GM19043 (cell line): ENCODE measurements around the gene CERS4.
"Not testable (repeated sequence)": the region's sequence is repeated elsewhere in the genome, so short reads cannot be mapped to it uniquely, and the experiment has no call there.

Experiments
- ATAC-seq: cut with Tn5 transposase; IDR thresholded peaks from one replicate; pipeline ENCODE4 v1.9.1; 2021; ENCODE audit warnings: low read depth; ENCODE audit not compliant: unreplicated experiment

Gene CERS4

DNA sequence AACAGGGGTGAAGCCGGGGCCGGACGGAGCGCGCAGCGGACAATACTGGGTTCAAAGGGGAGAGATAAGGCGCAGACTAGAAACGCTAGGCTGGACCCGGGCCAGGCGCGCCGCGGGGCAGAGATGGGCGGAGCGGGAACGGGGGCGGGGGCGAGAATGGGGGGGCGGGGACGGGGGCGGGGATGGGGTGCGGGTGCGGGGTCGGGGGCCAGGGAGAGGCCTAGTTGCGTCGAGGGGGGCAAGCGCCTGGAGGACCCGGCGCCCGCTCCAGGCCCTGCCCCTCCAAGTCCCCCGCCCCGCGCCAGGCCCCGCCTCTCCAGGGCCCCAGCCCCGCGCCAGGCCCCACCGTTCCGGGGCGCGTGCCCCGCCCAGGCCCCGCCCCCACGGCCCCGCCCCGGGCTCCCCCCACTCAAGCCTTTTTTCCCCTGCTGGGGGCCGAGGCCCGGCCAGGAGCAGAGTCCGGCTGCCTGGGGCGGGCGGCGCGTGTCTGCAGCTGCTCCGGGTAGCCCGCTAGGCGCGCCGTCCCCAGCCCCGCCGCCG, at the start of gene CERS4:
Gene CERS4 (plus strand): TSS at position 449 of the 540 bp plus-strand sequence. CDS start 41,707 bp downstream, outside the sequence.
- ATAC-seq = peak; percentile 45

GRCh38 chr19:8161135-8161646, 48.0 kb upstream of the CERS4 start:
- ATAC-seq = no peak

GRCh38 chr19:8163759-8164158, 45.4 kb upstream of the CERS4 start:
- no peak for ATAC-seq

DNA sequence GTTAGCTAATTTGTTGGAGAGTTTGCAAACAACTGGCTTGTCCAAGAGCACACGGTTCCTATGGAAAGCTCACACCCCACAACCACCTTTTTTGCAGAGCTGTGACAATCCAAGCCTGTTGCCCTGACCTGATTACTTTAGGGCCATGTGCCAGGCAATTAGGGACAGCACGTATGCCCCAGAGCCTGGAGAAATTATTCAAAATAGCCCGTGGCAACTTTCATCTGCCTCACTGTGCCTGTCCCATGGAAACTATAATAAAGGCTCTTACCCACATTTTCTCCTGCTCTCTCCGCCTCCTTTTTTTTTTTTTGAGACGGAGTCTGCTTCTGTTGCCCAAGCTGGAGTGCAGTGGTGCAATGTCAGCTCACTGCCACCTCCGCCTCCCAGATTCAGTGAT, 41.2 kb upstream of the CERS4 start:
- no peak for ATAC-seq

- no peak for ATAC-seq
Measured at GRCh38 chr19:8168537-8168936, 40.6 kb upstream of the CERS4 start.

DNA sequence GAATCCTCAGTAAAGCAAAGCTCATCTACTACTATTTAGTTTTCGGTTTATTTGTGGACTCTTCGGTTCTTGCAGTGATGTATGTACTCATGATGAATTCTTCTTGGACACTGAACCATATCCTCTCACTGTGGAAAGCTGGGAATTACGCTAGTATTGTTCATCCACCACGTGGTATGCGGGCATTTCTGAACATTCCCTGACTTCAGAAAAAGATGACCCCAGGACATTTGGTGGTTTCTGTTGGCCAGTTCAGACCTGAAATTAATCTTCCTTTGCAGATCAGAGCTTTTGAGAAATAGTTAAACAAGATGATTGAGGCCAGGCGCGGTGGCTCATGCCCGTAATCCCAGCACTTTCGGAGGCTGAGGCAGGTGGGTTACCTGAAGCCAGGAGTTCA, 34.5 kb upstream of the CERS4 start:
- ATAC-seq = no peak

DNA sequence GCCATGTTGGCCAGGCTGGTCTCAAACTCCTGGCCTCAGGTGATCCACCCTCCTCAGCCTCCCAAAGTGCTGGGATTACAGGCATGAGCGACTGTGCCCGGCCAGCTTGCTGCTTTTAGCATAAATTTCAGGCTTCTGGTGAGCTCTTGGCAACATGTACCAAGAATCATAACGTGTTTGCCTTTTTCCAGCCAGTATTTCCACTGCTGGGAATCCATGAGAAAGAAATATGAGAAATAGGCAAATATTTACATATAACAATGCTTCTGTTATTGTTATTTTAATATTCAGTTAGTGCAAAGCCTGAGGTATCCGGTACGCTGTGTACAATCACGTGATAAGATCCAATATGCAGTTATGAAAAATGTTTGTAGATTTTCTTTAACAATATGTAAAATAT, 29.2 kb upstream of the CERS4 start:
- ATAC-seq = no peak

- ATAC-seq = no peak
Measured at GRCh38 chr19:8184274-8184673, 24.9 kb upstream of the CERS4 start.

GRCh38 chr19:8185343-8186068, 23.7 kb upstream of the CERS4 start:
- no peak for ATAC-seq

GRCh38 chr19:8192221-8192820, 16.8 kb upstream of the CERS4 start:
- ATAC-seq = no peak

- ATAC-seq = no peak
Measured at GRCh38 chr19:8194528-8195267, 14.5 kb upstream of the CERS4 start.

GRCh38 chr19:8196271-8196927, 12.8 kb upstream of the CERS4 start:
- no peak for ATAC-seq

DNA sequence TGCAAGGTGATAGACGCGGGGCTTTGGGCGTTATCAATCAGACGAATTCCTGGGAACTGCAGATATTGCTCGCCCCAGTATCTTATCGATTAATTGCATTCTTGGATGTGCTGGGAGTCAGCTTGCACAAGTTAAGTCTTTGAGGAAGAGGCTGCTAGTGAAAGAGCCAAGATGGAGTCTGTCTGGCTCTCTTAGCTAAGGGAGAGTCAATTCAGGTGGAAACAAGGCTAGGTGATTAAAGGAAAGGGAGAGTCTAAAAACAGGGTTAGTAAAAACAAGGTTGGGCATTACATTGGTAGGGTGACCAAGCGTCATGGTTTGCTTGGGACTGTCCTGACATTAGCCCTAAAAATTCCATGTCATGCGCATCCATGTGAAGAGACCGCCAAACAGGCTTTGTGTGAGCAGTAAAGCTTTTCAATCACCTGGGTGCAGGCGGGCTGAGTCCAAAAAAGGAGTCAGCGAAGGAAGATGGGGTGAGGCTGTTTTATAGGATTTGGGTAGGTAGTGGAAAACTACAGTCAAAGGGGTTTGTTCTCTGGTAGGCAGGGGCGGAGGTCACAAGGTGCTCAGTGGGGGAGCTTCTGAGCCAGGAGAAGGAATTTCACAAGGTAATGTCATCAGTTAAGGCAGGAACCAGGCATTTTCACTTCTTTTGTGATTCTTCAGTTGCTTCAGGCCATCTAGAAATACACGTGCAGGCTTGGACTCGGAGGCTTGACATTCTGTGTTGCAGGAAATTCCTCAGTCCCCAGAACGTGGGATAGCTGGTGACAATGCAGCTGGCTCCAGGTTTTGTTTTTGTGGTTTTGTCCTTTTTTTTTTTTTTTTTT, 5.7 kb upstream of the CERS4 start:
- ATAC-seq = not testable (repeated sequence)

GRCh38 chr19:8204961-8205360, 4.2 kb upstream of the CERS4 start:
- ATAC-seq = no peak

GRCh38 chr19:8206147-8207087, 2.8 kb upstream of the CERS4 start:
- ATAC-seq = no peak

DNA sequence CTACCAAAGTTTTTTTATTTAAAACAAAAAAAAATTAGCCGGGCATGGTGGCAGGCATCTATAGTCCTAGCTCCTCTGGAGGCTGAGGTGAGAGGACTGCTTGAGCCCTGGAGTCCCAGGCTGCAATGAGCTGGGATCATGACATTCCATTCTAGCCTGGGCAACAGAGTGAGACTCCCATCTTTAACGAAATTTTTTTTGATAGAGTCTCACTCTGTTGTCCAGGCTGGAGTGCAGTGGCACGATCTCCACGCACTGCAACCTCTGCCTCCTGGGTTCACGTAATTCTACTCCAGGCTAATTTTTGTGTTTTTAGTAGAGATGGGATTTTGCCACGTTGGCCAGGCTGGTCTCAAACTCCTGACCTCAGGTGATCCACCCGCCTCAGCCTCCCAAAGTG, 1.8 kb upstream of the CERS4 start:
- not testable (repeated sequence) for ATAC-seq

GRCh38 chr19:8208119-8208921, 850 bp upstream of the CERS4 start:
- ATAC-seq = no peak
